Neural cell (in vitro differentiated cells): ENCODE measurements around the gene MYO9B. TPM values are rescaled to one million over a fixed set of nuclear protein-coding genes. Genes with fewer than 3 reads are reported as not detected.

Experiments
- H2AFZ ChIP-seq: fragments of 200-600, 300-800 bp; sonication (generic), shearing (Covaris generic); 2 replicates; pipeline ENCODE4 v1.6.0; 2014; ENCODE audit warnings: low read depth, mild to moderate bottlenecking, antibody characterized with exemption, low read length, moderate library complexity
- H3F3A ChIP-seq: fragments of 200-600 bp; shearing (Covaris generic); 2 replicates; pipeline ENCODE4 v1.6.1; 2016; ENCODE audit warnings: mild to moderate bottlenecking, moderate library complexity, mixed read lengths, antibody characterized with exemption, low read length; ENCODE audit not compliant: insufficient read depth, poor library complexity, severe bottlenecking
- H3K27ac ChIP-seq: fragments of 200-600, 300-800 bp; sonication (generic), shearing (Covaris generic); 2 replicates; pipeline ENCODE4 v1.5.1; 2014; ENCODE audit warnings: mild to moderate bottlenecking, low read length, moderate library complexity
- H3K27me3 ChIP-seq: fragments of 300-800, 200-600 bp; sonication (generic), shearing (Covaris generic); 2 replicates; pipeline ENCODE4 v1.6.0; 2014; ENCODE audit warnings: mild to moderate bottlenecking, low read depth, low read length, moderate library complexity; ENCODE audit not compliant: insufficient read depth
- H3K36me3 ChIP-seq: fragments of 300-800, 200-600 bp; sonication (generic), shearing (Covaris generic); 2 replicates; pipeline ENCODE4 v1.5.1; 2014; ENCODE audit warnings: mild to moderate bottlenecking, antibody characterized with exemption, low read length, moderate library complexity; ENCODE audit not compliant: insufficient read depth
- H3K4me2 ChIP-seq: fragments of 300-800, 200-600 bp; sonication (generic), shearing (Covaris generic); 2 replicates; pipeline ENCODE4 v1.6.0; 2014; ENCODE audit warnings: mild to moderate bottlenecking, low read length
- H3K4me3 ChIP-seq: fragments of 300-800, 200-600 bp; sonication (generic), shearing (Covaris generic); 2 replicates; pipeline ENCODE4 v1.5.1; 2014; ENCODE audit warnings: mild to moderate bottlenecking, low read length, moderate library complexity
- H3K79me2 ChIP-seq: fragments of 200-600 bp; shearing (Covaris generic); replicated peaks from 2 replicates; pipeline ENCODE4 v1.6.0; 2014; ENCODE audit warnings: mild to moderate bottlenecking, low read length, moderate library complexity; ENCODE audit not compliant: insufficient read depth
- H3K9ac ChIP-seq: fragments of 300-800, 200-600 bp; sonication (generic), shearing (Covaris generic); 2 replicates; pipeline ENCODE4 v1.6.1; 2016; ENCODE audit warnings: mild to moderate bottlenecking, low read length, mixed read lengths
- H3K9me2 ChIP-seq: fragments of 200-600 bp; shearing (Covaris generic); 2 replicates; pipeline ENCODE4 v1.6.1; 2016; ENCODE audit warnings: mild to moderate bottlenecking, low read length, mixed read lengths; ENCODE audit not compliant: insufficient read depth
- H3K9me3 ChIP-seq: fragments of 200-600, 300-800 bp; sonication (generic), shearing (Covaris generic); 2 replicates; pipeline ENCODE4 v1.6.1; 2016; ENCODE audit warnings: mild to moderate bottlenecking, mixed run types, low read length, moderate library complexity, mixed read lengths
- H4K20me1 ChIP-seq: fragments of 200-600 bp; shearing (Covaris generic); 2 replicates; pipeline ENCODE4 v1.6.1; 2016; ENCODE audit warnings: mild to moderate bottlenecking, mixed run types; ENCODE audit not compliant: insufficient read depth
- EP300 ChIP-seq: fragments of 450-650 bp; conservative IDR thresholded peaks from 2 replicates; pipeline ENCODE4 v1.6.1; 2014; ENCODE audit warnings: antibody characterized with exemption, mild to moderate bottlenecking, moderate library complexity; ENCODE audit not compliant: poor library complexity, severe bottlenecking
- EZH2 ChIP-seq: fragments of 200-600, 300-800 bp; shearing (Covaris generic), sonication (generic); IDR thresholded peaks from 2 replicates; pipeline ENCODE4 v1.6.1; 2014; ENCODE audit warnings: antibody characterized with exemption, low read length, borderline replicate concordance, mild to moderate bottlenecking; ENCODE audit not compliant: insufficient read depth, poor library complexity, severe bottlenecking
- MXI1 ChIP-seq: fragments of 450-650 bp; conservative IDR thresholded peaks from 2 replicates; pipeline ENCODE4 v1.6.1; 2014; ENCODE audit warnings: antibody characterized with exemption, mild to moderate bottlenecking; ENCODE audit not compliant: poor library complexity, severe bottlenecking
- POLR2AphosphoS5 ChIP-seq: IDR thresholded peaks from 2 replicates; pipeline ENCODE4 v1.6.1; 2012
- RAD21 ChIP-seq: fragments of 450-650 bp; conservative IDR thresholded peaks from 2 replicates; pipeline ENCODE4 v1.6.1; 2014; ENCODE audit warnings: antibody characterized with exemption, mild to moderate bottlenecking, moderate library complexity
- SMC3 ChIP-seq: fragments of 450-650 bp; conservative IDR thresholded peaks from 2 replicates; pipeline ENCODE4 v1.6.1; 2014; ENCODE audit warnings: antibody characterized with exemption, mild to moderate bottlenecking, moderate library complexity; ENCODE audit not compliant: poor library complexity
- TAF1 ChIP-seq: IDR thresholded peaks from 2 replicates; pipeline ENCODE4 v1.6.1; 2012; ENCODE audit warnings: low read depth
- polyA plus RNA-seq: library from polyadenylated mRNA; depleted of rRNA; stranded (reverse); fragments of >200 nt; gene quantifications from 2 replicates; pipeline ENCODE4 v1.2.3, GENCODE V29; 2014
- TF ChIP-seq, protein P1 (sequence below): IDR thresholded peaks from 2 replicates; pipeline ENCODE4 v1.6.1; 2012; ENCODE audit warnings: borderline replicate concordance
- TF ChIP-seq, protein P2 (sequence below): fragments of 450-650 bp; IDR thresholded peaks from 2 replicates; pipeline ENCODE4 v1.5.1; 2014; ENCODE audit warnings: antibody characterized with exemption, mild to moderate bottlenecking, moderate library complexity; ENCODE audit not compliant: poor library complexity, severe bottlenecking

MYO9B gene
- polyA plus RNA-seq, 1 donor from 2014 or later: 27.2 TPM

DNA sequence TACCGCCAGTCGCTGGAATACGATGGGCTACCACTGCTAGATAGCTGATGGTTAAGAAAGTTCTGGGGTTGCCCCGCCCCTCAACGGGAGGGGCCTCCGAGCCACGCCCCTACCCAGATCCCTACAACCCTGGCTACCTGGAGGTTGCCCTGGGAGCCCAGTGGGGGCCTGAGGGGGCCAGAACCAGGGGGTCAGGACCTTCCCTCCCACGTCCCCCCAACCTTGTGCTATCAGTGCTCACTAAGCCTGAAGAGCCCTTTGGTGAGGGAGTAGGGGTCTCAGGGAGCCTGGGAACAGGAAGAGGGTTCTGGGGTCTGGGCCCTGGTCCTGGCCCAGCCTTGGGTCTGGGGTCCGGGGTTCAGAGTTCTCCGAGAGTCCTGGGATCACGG, 159.3 kb downstream of the MYO9B start:
- H3K9me3 ChIP-seq: no peaks in the 10 kb centered on the region
- H3K79me2 ChIP-seq: peaks cover 3% of the 10 kb centered on the region
- H3K9me2 ChIP-seq: no peaks in the 10 kb centered on the region
- H4K20me1 ChIP-seq: no peaks in the 10 kb centered on the region
- peak overlapping the region; percentile 65 for H3K9ac ChIP-seq
- H3F3A ChIP-seq: no peaks in the 10 kb centered on the region
- TF ChIP-seq POLR2AphosphoS5 (no peak), RAD21 (no peak), SMC3 (no peak), EZH2 (no peak), TAF1 (no peak), MXI1 (no peak), EP300 (no peak)
- TF ChIP-seq, protein P1, sequence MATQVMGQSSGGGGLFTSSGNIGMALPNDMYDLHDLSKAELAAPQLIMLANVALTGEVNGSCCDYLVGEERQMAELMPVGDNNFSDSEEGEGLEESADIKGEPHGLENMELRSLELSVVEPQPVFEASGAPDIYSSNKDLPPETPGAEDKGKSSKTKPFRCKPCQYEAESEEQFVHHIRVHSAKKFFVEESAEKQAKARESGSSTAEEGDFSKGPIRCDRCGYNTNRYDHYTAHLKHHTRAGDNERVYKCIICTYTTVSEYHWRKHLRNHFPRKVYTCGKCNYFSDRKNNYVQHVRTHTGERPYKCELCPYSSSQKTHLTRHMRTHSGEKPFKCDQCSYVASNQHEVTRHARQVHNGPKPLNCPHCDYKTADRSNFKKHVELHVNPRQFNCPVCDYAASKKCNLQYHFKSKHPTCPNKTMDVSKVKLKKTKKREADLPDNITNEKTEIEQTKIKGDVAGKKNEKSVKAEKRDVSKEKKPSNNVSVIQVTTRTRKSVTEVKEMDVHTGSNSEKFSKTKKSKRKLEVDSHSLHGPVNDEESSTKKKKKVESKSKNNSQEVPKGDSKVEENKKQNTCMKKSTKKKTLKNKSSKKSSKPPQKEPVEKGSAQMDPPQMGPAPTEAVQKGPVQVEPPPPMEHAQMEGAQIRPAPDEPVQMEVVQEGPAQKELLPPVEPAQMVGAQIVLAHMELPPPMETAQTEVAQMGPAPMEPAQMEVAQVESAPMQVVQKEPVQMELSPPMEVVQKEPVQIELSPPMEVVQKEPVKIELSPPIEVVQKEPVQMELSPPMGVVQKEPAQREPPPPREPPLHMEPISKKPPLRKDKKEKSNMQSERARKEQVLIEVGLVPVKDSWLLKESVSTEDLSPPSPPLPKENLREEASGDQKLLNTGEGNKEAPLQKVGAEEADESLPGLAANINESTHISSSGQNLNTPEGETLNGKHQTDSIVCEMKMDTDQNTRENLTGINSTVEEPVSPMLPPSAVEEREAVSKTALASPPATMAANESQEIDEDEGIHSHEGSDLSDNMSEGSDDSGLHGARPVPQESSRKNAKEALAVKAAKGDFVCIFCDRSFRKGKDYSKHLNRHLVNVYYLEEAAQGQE: no peak
- TF ChIP-seq, protein P2, sequence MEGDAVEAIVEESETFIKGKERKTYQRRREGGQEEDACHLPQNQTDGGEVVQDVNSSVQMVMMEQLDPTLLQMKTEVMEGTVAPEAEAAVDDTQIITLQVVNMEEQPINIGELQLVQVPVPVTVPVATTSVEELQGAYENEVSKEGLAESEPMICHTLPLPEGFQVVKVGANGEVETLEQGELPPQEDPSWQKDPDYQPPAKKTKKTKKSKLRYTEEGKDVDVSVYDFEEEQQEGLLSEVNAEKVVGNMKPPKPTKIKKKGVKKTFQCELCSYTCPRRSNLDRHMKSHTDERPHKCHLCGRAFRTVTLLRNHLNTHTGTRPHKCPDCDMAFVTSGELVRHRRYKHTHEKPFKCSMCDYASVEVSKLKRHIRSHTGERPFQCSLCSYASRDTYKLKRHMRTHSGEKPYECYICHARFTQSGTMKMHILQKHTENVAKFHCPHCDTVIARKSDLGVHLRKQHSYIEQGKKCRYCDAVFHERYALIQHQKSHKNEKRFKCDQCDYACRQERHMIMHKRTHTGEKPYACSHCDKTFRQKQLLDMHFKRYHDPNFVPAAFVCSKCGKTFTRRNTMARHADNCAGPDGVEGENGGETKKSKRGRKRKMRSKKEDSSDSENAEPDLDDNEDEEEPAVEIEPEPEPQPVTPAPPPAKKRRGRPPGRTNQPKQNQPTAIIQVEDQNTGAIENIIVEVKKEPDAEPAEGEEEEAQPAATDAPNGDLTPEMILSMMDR: no peak
- H2AFZ ChIP-seq: no peak overlapping the region
- no peaks in the 10 kb centered on the region for H3K36me3 ChIP-seq
- peak overlapping the region; percentile 68 for H3K4me3 ChIP-seq
- H3K4me2 ChIP-seq: peak overlapping the region; percentile 39
- H3K27ac ChIP-seq: peak overlapping the region; percentile 45
- H3K27me3 ChIP-seq: no peaks in the 10 kb centered on the region

DNA sequence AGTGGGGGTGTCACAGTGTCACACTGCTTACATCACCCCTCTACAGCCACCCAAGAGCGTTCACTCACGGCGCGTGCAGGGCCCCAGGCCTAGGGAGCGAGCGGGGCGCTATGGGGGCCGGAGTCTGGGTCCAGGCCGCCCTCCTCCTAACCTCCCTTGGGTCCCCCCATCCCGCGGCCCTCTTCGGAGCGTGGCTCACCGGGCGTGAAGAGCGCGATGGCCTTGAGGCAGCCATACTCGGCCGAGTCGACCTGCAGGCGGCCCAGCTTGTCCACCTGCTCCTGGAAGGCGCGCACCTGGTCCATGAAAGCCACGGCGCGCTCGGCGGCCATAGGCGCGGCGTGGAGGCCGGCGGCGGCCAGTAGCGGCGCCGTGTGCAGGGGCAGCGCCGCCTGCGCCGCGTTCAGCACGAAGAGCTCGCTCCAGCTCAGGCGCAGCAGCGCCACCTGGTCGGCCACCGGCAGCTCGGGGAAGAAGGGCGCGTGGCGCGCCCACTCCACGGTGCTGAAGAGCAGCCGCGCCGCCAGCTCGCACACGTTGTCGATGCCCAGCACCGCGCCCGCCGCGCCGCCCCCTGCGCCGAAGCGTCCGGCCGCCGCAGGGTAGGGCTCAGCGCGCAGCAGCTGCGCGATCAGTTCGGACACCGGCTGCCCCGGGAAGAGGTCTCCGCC, 159.9 kb downstream of the MYO9B start:
- Histone ChIP-seq H3K27me3 (no peaks in the 10 kb centered on the region), H3K4me2 (peak overlapping the region; percentile 39), H3K4me3 (peak overlapping the region; percentile 68), H3K36me3 (no peaks in the 10 kb centered on the region), H2AFZ (no peak overlapping the region), H3K27ac (peak overlapping the region; percentile 45), H3K9me2 (no peaks in the 10 kb centered on the region), H3F3A (no peaks in the 10 kb centered on the region), H3K9me3 (no peaks in the 10 kb centered on the region), H3K79me2 (peaks cover 3% of the 10 kb centered on the region), H3K9ac (peak overlapping the region; percentile 65), H4K20me1 (no peaks in the 10 kb centered on the region)
- TF ChIP-seq TAF1 (no peak), EP300 (peak; percentile 11), EZH2 (no peak), RAD21 (peak; percentile 66), SMC3 (peak; percentile 68), POLR2AphosphoS5 (no peak), MXI1 (peak; percentile 90)
- TF ChIP-seq, protein P2: peak; percentile 85
- TF ChIP-seq, protein P1: peak; percentile 19
